Thoracic aorta (tissue), 2 donors: ENCODE data around the gene STK32A. TPM values are rescaled to one million over a fixed set of nuclear protein-coding genes. Genes with fewer than 3 reads are reported as not detected.

Experiments
- ATAC-seq: fragments of 150-250 bp; one replicate; pipeline ENCODE4 v1.8.0; 2017; ENCODE audit warnings: low read depth; ENCODE audit not compliant: insufficient number of reproducible peaks, low FRiP score
- DNase-seq: peaks from one replicate; pipeline ENCODE4 v3.0.0-alpha.2; 2020; ENCODE audit warnings: low spot score
- H3K27ac ChIP-seq, 2 donors: fragments of 200-600 bp; sonication (generic); 1 replicate in 1 of 2; 2 replicates in 1 of 2; pipeline ENCODE4 v1.5.1; 2016; ENCODE audit warnings: mild to moderate bottlenecking in 2 of 2, moderate library complexity in 2 of 2
- H3K27me3 ChIP-seq: fragments of 200-600 bp; sonication (generic); replicated peaks from 2 replicates; pipeline ENCODE4 v1.6.0; 2016; ENCODE audit warnings: mild to moderate bottlenecking; ENCODE audit not compliant: insufficient read depth
- H3K36me3 ChIP-seq: fragments of 200-600 bp; sonication (generic); one replicate; pipeline ENCODE4 v1.5.1; 2016
- H3K4me1 ChIP-seq, 2 donors: fragments of 200-600 bp; sonication (generic); 1 replicate in 1 of 2; 2 replicates in 1 of 2; pipeline versions ENCODE4 v1.5.1 to v1.6.0; 2016; ENCODE audit warnings: low read depth in 2 of 2, mild to moderate bottlenecking in 1 of 2; ENCODE audit not compliant: control insufficient read depth in 1 of 2
- H3K4me3 ChIP-seq: fragments of 200-600 bp; sonication (generic); 2 replicates; pipeline ENCODE4 v1.5.1; 2016; ENCODE audit warnings: mild to moderate bottlenecking
- H3K9me3 ChIP-seq: fragments of 200-600 bp; sonication (generic); 2 replicates; pipeline ENCODE4 v1.5.1; 2016
- CTCF ChIP-seq: fragments of 200-600 bp; sonication (generic); IDR thresholded peaks from one replicate; pipeline ENCODE4 v1.5.1; 2019; ENCODE audit warnings: antibody characterized with exemption
- total RNA-seq, 2 donors: library from RNA; depleted of rRNA; stranded (reverse); fragments of >200 nt; gene quantifications; one replicate each; pipeline versions ENCODE4 v1.1.0 to v1.2.3, GENCODE V29; 2016

The STK32A gene
- total RNA-seq, 2 donors from 2014 or later, result 8.0 to 9.5 TPM

GRCh38 chr5:147400881-147401280, 166.1 kb downstream of the STK32A start:
- H3K9me3 ChIP-seq, result no peaks in the 10 kb centered on the region
- H3K4me3 ChIP-seq, result no peak overlapping the region
- no peak for TF ChIP-seq CTCF
- H3K4me1 ChIP-seq, result peaks cover 28 to 40% of the 10 kb centered on the region in 2 donors
- DNase-seq, result no peak
- no peaks in the 10 kb centered on the region for H3K27me3 ChIP-seq
- ATAC-seq, result no peak
- peaks cover 48% of the 10 kb centered on the region for H3K36me3 ChIP-seq
- peak overlapping the region; percentile 20 to 53 for H3K27ac ChIP-seq

- DNase-seq, result peak; percentile 81
- H3K4me3 ChIP-seq, result peak overlapping the region; percentile 51
- no peaks in the 10 kb centered on the region for H3K9me3 ChIP-seq
- H3K36me3 ChIP-seq, result peaks cover 31% of the 10 kb centered on the region
- peak; percentile 92 for ATAC-seq
- peaks cover 47 to 69% of the 10 kb centered on the region in 2 donors for H3K4me1 ChIP-seq
- H3K27ac ChIP-seq, result peak overlapping the region; percentile 95 to 96
- TF ChIP-seq CTCF, result no peak
- H3K27me3 ChIP-seq, result no peaks in the 10 kb centered on the region
Measured at GRCh38 chr5:147403651-147404640, 169.1 kb downstream of the STK32A start.

- ATAC-seq (no peak), DNase-seq (no peak)
- TF ChIP-seq CTCF, result no peak
- peak overlapping the region; percentile 95 to 96 for H3K27ac ChIP-seq
- H3K4me3 ChIP-seq, result no peak overlapping the region
- no peaks in the 10 kb centered on the region for H3K27me3 ChIP-seq
- peaks cover 47 to 77% of the 10 kb centered on the region in 2 donors for H3K4me1 ChIP-seq
- peaks cover 25% of the 10 kb centered on the region for H3K36me3 ChIP-seq
- H3K9me3 ChIP-seq, result no peaks in the 10 kb centered on the region
Measured at GRCh38 chr5:147404706-147405105, 169.9 kb downstream of the STK32A start.

GRCh38 chr5:147406636-147407035, 171.8 kb downstream of the STK32A start:
- Histone ChIP-seq H3K4me1 (peaks cover 55 to 86% of the 10 kb centered on the region in 2 donors), H3K27me3 (no peaks in the 10 kb centered on the region), H3K9me3 (no peaks in the 10 kb centered on the region), H3K36me3 (peaks cover 10% of the 10 kb centered on the region), H3K27ac (peak overlapping the region; percentile 95 to 96), H3K4me3 (no peak overlapping the region)
- no peak for ATAC-seq
- no peak for TF ChIP-seq CTCF
- DNase-seq, result no peak

GRCh38 chr5:147407094-147407681, 172.4 kb downstream of the STK32A start:
- no peak for TF ChIP-seq CTCF
- H3K4me1 ChIP-seq, result peaks cover 59 to 92% of the 10 kb centered on the region in 2 donors
- no peaks in the 10 kb centered on the region for H3K9me3 ChIP-seq
- peak; percentile 78 for ATAC-seq
- H3K27me3 ChIP-seq, result no peaks in the 10 kb centered on the region
- DNase-seq, result peak; percentile 25
- peaks cover 5% of the 10 kb centered on the region for H3K36me3 ChIP-seq
- peak overlapping the region; percentile 30 for H3K4me3 ChIP-seq
- peak overlapping the region; percentile 95 to 96 for H3K27ac ChIP-seq
